ENCODE measurements around the gene RAD1.
A peak's percentile ranks its signal among the peaks of the same experiment; 100 is the strongest.

Gene RAD1

DNA sequence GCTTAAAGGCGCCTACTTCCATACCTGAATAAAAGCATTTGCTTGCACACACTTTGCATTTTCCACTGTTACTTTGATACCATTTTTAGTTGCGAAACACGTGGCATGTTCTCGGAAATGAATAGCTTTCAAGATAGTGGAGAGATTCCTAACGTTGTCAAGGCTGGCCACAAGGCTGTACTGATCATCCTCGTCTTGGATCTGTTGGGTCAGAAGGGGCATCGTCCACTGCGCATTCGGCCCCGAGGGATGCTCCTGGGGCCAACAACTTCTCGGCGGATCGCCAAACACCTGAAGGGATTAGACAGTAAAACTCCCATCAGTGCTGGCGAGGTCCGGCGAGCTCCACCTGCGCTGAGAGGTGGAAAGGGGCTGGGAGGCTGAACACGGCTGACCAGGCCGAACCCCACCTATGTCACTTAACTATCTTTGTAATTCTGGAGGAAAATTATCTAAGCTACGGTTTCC, 599 bp downstream of the RAD1 start:
- peaks cover 56% of the 10 kb centered on the region for H3K36me3 ChIP-seq (ENCODE audit: insufficient read depth, low read length)
- no peaks in the 10 kb centered on the region for H3K9me2 ChIP-seq (ENCODE audit: low read depth, low read length)
- peaks cover 33% of the 10 kb centered on the region for H3K4me1 ChIP-seq (ENCODE audit: insufficient read depth, low read length, severe bottlenecking)
- H3K4me2 ChIP-seq (ENCODE audit: low read length), result peak overlapping the region; percentile 82
- no peaks in the 10 kb centered on the region for H3K9me3 ChIP-seq (ENCODE audit: low read length)
- H3K27ac ChIP-seq (ENCODE audit: low read depth, low read length, poor library complexity, severe bottlenecking), result peak overlapping the region; percentile 81
- H2AFZ ChIP-seq (ENCODE audit: low read length), result no peak overlapping the region
- H3K4me3 ChIP-seq (ENCODE audit: low read depth, low read length, poor library complexity, severe bottlenecking), result peak overlapping the region; percentile 84
- no peaks in the 10 kb centered on the region for H3F3A ChIP-seq (ENCODE audit: insufficient read depth, low read length)
- H4K20me1 ChIP-seq (ENCODE audit: insufficient read depth, low read length), result no peaks in the 10 kb centered on the region
- no peak for TF ChIP-seq EZH2 (IDR thresholded peaks at IDR 0.05; ENCODE audit: borderline replicate concordance, low read length)
- TF ChIP-seq CTCF (IDR thresholded peaks at IDR 0.05; ENCODE audit: low read length), result no peak
- H3K79me2 ChIP-seq (ENCODE audit: insufficient read depth, low read length), result peaks cover 64% of the 10 kb centered on the region
- H3K27me3 ChIP-seq (ENCODE audit: insufficient read depth, low read length), result no peaks in the 10 kb centered on the region
- H3K9ac ChIP-seq (ENCODE audit: low read length), result peak overlapping the region; percentile 88

GRCh38 chr5:34913072-34913471, 2.2 kb downstream of the RAD1 start:
- H3K4me3 ChIP-seq (ENCODE audit: low read depth, low read length, poor library complexity, severe bottlenecking), result no peak overlapping the region
- no peak overlapping the region for H2AFZ ChIP-seq (ENCODE audit: low read length)
- H3K4me2 ChIP-seq (ENCODE audit: low read length), result peak overlapping the region; percentile 82
- H3K27ac ChIP-seq (ENCODE audit: low read depth, low read length, poor library complexity, severe bottlenecking), result no peak overlapping the region
- peaks cover 31% of the 10 kb centered on the region for H3K4me1 ChIP-seq (ENCODE audit: insufficient read depth, low read length, severe bottlenecking)
- no peak overlapping the region for H3K9ac ChIP-seq (ENCODE audit: low read length)
- H3K9me3 ChIP-seq (ENCODE audit: low read length), result no peaks in the 10 kb centered on the region
- peaks cover 48% of the 10 kb centered on the region for H3K79me2 ChIP-seq (ENCODE audit: insufficient read depth, low read length)
- no peaks in the 10 kb centered on the region for H4K20me1 ChIP-seq (ENCODE audit: insufficient read depth, low read length)
- no peaks in the 10 kb centered on the region for H3K9me2 ChIP-seq (ENCODE audit: low read depth, low read length)
- TF ChIP-seq EZH2 (IDR thresholded peaks at IDR 0.05; ENCODE audit: borderline replicate concordance, low read length), result no peak
- TF ChIP-seq CTCF (IDR thresholded peaks at IDR 0.05; ENCODE audit: low read length), result no peak
- no peaks in the 10 kb centered on the region for H3K27me3 ChIP-seq (ENCODE audit: insufficient read depth, low read length)
- no peaks in the 10 kb centered on the region for H3F3A ChIP-seq (ENCODE audit: insufficient read depth, low read length)
- H3K36me3 ChIP-seq (ENCODE audit: insufficient read depth, low read length), result peaks cover 60% of the 10 kb centered on the region

DNA sequence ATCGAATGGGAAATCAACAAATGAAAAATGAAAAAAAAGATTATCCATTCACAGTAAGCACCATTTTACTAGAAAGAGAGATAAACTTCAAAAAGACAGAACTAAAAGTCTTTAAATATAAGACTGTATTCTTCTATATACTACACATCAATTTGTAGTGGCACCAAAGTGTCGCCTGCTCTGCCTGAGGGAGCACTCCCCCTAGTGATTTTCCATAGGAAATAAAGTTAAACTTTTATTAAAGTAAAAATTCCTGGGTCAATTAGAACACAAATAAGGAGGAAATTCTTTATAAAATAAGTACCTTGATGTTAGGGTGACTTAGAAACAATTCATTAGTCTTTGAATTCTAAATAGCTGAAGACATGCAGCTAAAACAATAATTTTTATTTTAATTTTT, 9.7 kb downstream of the RAD1 start:
- Histone ChIP-seq H3K9me3 (ENCODE audit: low read length) (no peaks in the 10 kb centered on the region), H3K27me3 (ENCODE audit: insufficient read depth, low read length) (no peaks in the 10 kb centered on the region), H3K9ac (ENCODE audit: low read length) (no peak overlapping the region)

More for the DNA sequence above, 9.7 kb downstream of the RAD1 start:
- H3K4me3 ChIP-seq (ENCODE audit: low read depth, low read length, poor library complexity, severe bottlenecking), result no peak overlapping the region
- no peak overlapping the region for H3K27ac ChIP-seq (ENCODE audit: low read depth, low read length, poor library complexity, severe bottlenecking)
- no peaks in the 10 kb centered on the region for H3K9me2 ChIP-seq (ENCODE audit: low read depth, low read length)
- TF ChIP-seq EZH2 (IDR thresholded peaks at IDR 0.05; ENCODE audit: borderline replicate concordance, low read length) (no peak), CTCF (IDR thresholded peaks at IDR 0.05; ENCODE audit: low read length) (peak; percentile 22; the same call in 1 of the 2 replicates)
- H2AFZ ChIP-seq (ENCODE audit: low read length), result no peak overlapping the region
- no peaks in the 10 kb centered on the region for H3F3A ChIP-seq (ENCODE audit: insufficient read depth, low read length)
- H3K79me2 ChIP-seq (ENCODE audit: insufficient read depth, low read length), result no peaks in the 10 kb centered on the region
- H3K4me1 ChIP-seq (ENCODE audit: insufficient read depth, low read length, severe bottlenecking), result no peaks in the 10 kb centered on the region
- no peaks in the 10 kb centered on the region for H4K20me1 ChIP-seq (ENCODE audit: insufficient read depth, low read length)
- peaks cover 48% of the 10 kb centered on the region for H3K36me3 ChIP-seq (ENCODE audit: insufficient read depth, low read length)
- H3K4me2 ChIP-seq (ENCODE audit: low read length), result no peak overlapping the region

All from OCI-LY1 (cell line).